LNCAP (cell line): ENCODE measurements around the gene SERPINB1.

Source experiments
- TF ChIP-seq, protein P1 (sequence below): fragments of 450-650 bp; IDR thresholded peaks from 2 replicates; pipeline ENCODE4 v1.5.1; 2017; ENCODE audit warnings: mild to moderate bottlenecking

SERPINB1 gene

DNA sequence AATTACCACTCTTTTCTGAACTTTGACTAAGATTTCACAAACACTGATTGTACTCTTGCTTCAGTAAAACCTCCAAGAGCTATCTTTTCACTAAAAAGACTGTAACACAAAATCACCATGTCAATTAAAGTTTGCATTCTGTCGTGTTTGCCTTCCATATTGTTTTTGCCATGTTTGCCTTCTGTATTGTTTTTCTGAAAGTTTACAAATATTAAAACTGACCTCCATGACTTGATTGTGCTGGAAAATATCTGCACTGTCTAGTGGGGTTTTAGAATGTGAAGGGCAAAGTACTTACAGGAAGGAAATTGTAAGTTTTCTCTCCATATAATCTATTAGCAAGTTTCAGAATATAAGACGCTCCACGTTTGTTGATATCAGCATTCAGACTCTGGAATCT, 3.4 kb downstream of the SERPINB1 start:
- TF ChIP-seq, protein P1, sequence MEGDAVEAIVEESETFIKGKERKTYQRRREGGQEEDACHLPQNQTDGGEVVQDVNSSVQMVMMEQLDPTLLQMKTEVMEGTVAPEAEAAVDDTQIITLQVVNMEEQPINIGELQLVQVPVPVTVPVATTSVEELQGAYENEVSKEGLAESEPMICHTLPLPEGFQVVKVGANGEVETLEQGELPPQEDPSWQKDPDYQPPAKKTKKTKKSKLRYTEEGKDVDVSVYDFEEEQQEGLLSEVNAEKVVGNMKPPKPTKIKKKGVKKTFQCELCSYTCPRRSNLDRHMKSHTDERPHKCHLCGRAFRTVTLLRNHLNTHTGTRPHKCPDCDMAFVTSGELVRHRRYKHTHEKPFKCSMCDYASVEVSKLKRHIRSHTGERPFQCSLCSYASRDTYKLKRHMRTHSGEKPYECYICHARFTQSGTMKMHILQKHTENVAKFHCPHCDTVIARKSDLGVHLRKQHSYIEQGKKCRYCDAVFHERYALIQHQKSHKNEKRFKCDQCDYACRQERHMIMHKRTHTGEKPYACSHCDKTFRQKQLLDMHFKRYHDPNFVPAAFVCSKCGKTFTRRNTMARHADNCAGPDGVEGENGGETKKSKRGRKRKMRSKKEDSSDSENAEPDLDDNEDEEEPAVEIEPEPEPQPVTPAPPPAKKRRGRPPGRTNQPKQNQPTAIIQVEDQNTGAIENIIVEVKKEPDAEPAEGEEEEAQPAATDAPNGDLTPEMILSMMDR: no peak

DNA sequence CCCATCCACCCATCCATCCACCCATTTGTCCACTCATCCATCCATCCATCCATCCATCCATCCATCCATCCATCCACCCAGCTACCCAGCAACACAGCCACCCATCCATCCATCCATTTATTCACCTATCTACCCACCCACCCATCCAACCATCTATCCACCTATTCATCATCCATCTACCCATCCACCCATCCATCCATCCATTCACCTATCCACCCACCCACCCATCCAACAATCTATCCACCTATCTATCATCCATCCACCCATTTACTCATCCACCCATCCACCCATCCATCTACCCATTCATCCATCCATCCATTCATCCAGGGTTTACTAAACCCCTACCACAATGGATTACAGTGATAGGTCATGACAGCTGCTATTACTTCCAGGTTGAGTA, 7.4 kb downstream of the SERPINB1 start:
- TF ChIP-seq, protein P1: no peak

DNA sequence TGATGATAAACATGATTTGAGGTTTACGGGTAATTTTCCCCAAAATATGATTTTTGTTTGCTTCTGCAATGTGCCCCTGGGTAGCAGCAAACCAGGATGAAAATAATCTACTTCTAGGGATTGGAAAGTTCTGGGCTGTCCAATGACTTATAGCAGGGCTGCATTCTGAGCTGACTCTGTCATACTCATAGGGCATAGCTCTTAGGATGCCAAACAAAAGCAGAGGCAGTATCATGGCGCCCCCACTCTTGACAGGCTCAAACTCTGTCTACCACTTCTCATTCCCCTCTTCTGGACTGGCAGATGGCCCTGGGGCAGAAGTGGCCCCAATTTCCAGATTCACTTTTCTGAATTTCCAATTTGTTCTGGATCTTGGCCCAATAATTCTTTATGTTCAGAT, 10.3 kb downstream of the SERPINB1 start:
- TF ChIP-seq, protein P1: no peak

DNA sequence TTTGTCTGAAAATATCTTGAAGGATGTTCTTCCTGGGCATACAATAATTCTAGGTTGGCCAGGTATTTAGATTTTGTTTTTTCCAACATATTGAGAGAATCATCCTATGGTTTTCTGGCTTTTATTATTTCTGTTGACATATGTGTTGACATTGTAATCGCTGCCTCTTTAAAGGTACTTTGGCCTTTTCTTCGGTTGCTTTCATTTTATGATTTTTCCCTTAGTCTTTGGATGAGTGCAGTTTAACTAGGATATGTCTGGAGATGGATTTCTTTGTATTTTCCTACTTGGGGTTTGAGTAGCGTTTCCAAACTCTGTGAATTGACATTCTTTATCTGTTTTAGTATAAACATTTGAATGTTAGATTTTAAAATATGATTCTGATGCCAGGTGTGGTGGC, 11.5 kb downstream of the SERPINB1 start:
- TF ChIP-seq, protein P1: no peak

DNA sequence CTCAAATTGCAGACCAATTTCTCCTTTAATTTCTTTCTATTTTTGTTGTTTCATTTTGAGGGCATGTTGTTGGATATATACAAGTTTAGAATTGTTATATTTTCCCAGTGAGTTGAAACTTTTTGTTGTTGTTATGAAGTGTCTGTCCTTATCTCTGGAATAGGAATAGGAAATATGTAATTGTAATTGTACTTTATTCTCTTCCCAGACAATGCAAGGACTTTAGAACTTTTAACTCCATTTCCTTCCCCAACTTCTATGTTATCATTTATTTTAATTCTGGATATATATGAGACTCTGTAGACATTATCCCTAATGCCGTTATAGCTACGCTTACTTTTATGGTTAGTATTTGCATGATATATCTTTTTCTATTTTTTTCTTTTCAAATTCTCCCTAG, 12.4 kb downstream of the SERPINB1 start:
- TF ChIP-seq, protein P1: no peak

DNA sequence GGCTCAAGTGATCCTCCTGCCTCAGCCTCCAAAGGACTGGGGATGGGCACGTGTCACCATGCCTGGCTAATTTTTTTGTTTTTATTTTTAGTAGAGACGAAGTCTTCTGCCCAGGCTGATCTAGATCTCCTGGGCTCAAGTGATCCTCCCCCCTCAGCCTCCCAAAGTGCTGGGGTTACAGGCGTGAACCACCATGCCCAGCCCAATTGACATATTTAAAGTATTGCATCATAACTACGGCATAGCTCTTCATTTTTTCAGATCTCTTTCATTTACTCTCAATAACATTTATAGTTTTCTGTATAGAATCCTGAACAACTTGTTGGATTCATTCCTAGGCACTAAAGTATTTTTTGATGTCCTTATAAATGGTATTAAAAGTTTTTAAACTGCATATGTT, 13.0 kb downstream of the SERPINB1 start:
- TF ChIP-seq, protein P1: no peak

DNA sequence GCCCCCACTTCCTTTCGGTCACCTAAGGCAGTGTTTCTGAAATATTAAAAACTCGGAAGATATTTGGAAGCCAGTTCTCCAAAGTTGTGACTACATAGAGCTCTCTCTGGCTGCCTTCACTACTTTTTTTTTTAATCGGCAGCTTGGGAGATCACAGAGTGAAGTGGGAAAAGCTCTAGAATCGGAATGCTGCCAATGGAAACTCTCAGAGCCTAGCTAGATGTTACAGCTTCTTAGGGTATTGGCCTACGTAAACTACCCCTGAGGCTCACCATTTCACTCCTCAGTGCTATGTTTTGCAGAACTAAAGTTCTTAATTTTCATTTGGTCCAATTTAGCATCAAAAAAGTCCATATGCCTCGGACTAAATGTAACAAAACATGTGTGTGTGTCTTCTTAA, 14.5 kb downstream of the SERPINB1 start:
- TF ChIP-seq, protein P1: no peak

DNA sequence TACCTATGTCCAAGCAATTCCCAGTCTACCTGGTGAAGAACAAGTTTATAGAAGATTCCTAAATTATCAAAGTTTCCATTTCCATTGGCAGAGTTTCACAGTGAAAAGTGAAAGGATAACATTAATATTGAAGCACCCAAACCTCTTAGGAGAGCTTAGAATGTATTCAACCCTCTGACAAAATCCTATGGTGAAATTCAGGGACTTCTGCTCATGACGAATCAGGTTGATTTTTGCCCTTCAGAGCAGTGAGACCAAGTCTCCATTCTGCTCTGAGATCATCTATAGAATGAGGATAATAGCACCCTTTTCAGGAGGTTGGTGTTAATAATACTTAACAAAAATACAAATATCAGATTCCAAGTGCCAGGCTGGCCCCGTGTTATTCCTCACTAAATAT, 15.5 kb downstream of the SERPINB1 start:
- TF ChIP-seq, protein P1: no peak
